HG02973 (cell line): ENCODE results near the gene ATP2A3.
A peak's percentile ranks its signal among the peaks of the same experiment; 100 is the strongest.

Experiments used
- ATAC-seq: cut with Tn5 transposase; IDR thresholded peaks from one replicate; pipeline ENCODE4 v1.9.1; 2021; ENCODE audit warnings: moderate library complexity; ENCODE audit not compliant: unreplicated experiment

The ATP2A3 gene

DNA sequence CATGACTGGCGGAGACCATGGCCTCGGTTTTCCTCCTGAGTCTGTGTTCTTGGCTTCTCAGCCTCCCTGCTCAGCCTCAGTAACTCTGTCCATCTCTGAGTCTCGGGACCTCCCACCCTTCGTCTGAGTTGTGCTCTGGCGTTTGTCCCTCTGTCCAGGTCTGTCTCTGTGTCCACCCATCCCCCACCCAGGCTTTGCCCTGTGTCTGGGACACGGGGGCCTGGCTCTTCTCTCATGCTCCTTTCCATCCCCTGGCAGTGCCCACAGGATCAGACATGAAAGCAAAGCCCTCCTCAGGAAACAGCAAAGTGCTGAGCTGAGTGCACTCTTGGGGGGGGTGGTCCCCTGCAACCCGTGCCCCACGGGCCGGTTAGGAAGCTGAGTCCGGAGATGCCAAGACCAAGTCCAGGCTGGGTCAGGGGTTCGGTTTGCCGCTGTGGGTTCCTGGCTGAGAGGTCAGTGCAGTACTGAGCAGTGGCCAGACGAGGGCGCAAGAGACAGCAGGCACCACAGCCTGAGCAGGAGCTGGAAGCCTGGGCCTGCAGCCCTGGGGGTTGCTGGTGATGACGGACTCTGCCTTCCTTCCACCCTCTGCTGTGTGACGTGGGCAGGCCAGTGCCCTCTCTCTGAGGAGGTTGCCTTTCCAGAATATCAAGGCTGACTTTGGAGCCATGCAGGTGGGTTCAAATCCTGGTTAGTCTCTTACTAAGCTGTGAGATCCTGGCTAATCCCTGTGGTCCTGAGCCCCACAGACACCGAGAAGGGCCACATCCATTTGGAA is 50.5 kb downstream of the ATP2A3 start:
- ATAC-seq: peak; percentile 35

- ATAC-seq: no peak
These were observed 51.4 kb downstream of the ATP2A3 start for GRCh38 chr17:3912827-3913226.

- ATAC-seq: peak; percentile 64
These were observed 52.8 kb downstream of the ATP2A3 start for GRCh38 chr17:3911271-3912053.

GRCh38 chr17:3910420-3911270 is 53.6 kb downstream of the ATP2A3 start:
- no peak for ATAC-seq

- no peak for ATAC-seq
These were observed 55.0 kb downstream of the ATP2A3 start for GRCh38 chr17:3909257-3909656.

- ATAC-seq: no peak
These were observed 56.6 kb downstream of the ATP2A3 start for GRCh38 chr17:3907483-3908216.

GRCh38 chr17:3906881-3907280 is 57.4 kb downstream of the ATP2A3 start:
- no peak for ATAC-seq

DNA sequence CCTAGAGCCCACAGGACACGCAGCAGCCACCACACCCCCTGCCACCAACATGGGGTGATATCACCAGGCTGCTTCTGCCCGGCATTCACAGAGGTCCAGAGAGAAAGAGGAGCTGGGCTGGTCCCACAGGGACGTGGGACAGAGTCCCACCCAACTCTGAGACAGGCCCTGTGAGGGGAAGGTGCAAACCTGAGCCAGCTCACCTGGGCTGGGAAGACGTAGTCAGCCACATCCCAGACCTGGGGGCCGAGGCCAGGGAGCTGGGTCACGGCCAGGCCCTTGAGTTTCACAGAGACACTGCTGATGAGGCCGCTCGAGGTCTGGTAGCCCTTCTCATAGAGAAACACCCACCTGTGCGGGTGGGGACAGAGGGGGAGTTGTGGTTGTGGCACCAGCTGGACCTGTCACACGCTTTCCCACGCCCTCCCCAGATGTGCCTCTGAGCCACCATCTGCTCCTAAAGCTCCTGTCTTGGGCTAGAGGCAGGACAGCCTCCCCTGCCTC is 59.2 kb downstream of the ATP2A3 start:
- no peak for ATAC-seq

- ATAC-seq: no peak
These were observed 59.7 kb downstream of the ATP2A3 start for GRCh38 chr17:3904501-3904900.

DNA sequence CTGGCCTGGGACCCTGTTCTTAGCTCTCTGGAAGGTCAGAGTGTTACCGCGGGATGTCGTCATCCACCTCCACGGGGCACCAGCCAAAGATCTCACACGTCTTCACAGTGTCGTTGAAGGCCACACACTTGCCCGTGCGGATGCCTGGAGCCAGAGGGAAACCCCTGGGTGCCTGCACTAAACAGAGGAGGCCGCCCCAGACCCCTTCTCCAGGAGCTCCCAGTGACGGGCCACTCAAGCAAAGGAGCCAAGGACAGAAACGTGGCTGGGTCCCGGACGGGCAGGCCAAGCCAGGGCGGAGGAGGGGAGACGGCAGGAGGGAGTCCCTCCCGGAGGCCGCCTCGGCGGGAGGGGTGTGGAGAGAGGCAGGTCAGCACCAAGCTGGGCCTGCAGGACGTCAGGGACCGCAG is 60.4 kb downstream of the ATP2A3 start:
- ATAC-seq: no peak

DNA sequence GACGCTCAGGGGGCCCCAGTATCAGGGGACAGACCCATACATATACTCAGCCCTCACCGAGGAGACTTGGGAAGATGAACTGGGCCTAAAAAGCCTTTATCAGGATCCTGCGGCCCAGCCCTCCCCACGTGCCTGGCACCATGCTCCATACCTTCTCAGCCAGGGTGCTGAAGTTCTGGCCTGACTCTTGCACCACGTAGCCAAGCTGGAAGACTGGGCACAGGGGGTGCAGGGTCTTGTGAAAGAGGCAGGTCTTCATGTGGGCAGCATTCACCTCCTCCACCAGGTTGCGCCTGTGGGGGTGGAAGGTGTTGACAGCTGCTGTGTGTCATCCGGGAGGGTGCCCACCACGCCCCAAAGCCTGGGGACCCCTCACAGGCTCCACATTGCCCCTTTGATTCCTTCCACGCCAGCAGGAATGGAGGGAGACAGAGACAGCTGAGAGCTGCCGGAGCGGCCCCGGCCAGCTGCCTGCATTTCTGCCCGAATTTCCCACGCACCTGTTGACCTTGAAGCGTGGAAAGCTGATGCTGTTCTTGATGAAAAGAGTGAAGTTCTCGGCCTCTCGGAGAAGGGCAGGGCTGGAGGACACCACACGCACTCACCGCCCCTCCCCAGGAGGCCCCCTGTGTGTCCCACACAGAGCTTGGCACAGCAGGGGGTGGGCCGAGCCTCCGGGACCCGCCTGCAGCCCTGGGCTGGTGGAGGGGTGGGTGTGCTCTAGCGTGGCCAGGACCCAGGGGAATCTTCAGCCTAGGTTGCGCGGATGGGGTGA is 61.0 kb downstream of the ATP2A3 start:
- ATAC-seq: no peak

- ATAC-seq: no peak
These were observed 63.6 kb downstream of the ATP2A3 start for GRCh38 chr17:3900646-3901045.

DNA sequence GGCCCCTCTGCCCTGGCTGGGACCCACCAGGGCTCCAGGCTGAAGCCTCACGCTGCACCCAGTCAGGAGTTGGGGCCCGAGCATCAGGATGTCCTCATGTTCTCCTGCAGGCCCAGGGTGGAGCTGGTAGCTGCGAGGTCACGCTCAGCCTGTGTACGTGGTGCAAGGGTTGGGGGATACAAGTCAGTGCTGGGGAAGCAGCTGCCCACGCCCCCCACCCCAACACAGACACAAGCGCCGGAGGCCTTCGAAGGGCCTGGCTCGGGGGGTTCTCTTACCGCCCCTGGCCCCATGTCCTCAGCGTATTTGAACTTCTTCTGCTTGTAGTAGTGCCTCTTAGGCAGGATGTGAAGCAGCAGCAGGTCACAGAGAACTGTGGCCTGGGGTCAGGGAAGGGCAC is 66.5 kb downstream of the ATP2A3 start:
- ATAC-seq: no peak

DNA sequence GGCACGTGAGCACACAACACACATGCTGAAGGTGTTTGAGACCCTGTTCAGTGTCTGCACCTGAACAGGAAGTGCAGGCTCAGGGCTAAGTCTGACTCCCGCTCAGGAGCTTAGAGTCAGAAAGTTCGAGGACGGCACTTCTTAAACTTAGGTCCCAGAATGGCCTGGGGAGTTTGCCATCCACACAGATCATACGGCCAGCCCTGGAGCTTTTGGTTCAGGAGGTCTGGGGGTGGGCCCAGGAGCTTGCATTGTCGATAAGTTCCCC is 67.3 kb downstream of the ATP2A3 start:
- no peak for ATAC-seq

DNA sequence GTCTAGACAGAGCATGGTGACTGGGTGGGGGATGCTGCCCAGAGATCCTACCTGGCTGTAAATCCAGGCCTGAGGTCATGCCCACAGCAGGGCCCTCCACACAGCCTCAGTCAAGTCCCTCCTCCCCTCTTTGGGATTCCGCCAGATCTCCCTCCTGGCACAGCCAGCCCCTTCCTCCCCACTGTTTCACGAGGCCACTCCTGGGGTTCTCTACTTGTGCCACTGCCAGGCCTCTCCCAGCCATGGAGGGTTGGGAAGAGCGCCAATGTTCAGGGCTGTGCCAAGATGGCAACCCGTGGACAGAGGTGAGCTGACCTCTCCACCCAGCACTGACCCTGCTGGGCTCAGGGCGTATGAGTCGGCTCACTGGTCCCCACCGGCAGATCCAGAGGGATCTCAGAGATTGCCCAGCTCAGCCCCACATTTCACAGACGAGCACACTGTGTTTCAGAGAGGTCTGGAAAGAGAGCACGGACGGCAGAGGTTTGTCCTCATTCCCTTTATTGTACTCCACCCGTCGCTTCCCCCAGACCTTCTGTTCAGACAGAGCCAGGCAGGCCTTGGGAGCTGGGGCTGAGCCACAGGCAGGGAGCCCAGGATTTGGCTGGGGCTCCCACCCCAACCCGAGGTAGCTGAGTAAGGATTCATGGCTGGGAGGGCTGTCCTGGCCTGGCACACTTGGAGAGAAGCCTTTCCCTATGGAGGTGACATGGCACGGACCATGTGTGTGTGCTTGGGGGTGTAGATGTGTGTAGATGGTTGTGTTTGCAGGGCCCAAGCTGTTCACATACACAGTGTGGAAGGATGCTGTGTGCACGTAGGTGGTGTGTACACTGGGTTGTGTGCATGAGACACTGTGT is 67.9 kb downstream of the ATP2A3 start:
- no peak for ATAC-seq

DNA sequence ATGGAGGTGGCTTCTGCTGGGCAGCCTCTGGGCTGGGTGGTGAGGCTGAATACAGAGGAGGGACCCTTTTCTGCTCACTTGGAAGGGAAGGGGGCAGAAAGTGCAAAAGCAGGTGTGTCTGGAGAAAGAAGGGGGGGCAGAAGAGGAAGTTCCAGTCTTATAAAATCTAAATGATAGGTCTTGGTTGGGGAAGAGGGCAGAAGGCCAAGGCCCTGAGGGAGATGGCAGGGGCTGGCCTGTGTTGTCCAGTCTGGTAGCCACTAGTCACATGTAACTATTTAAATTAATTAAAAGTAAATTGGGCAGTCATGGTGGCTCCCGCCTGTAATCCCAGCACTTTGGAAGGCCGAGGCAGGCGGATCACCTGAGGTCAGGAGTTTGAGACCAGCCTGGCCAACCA is 68.9 kb downstream of the ATP2A3 start:
- no peak for ATAC-seq

GRCh38 chr17:3894911-3895343 is 69.3 kb downstream of the ATP2A3 start:
- ATAC-seq: no peak

DNA sequence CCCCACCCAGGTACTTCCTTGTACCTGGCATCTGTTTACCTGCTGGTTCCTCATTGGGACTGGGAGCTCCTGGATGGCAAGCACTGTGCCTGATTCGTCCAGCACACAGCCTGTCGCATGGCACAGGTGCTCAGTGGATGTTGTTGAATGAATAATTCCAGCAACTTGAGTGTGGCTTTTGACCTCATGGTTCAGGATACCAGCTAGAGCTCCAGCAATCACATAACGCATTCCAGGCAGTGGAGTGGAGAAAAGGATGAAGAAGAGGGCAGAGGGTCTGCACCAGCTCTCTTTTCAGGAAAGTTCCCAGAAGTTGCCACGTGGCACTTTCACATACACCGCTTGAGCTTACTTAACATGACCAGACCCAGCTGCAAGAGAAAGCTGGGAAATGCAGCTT is 70.0 kb downstream of the ATP2A3 start:
- ATAC-seq: no peak

GRCh38 chr17:3893720-3894116 is 70.5 kb downstream of the ATP2A3 start:
- ATAC-seq: no peak
